Body of pancreas (tissue), 4 donors: ENCODE results near the gene TMPRSS13. TPM values are rescaled to one million over a fixed set of nuclear protein-coding genes. Genes with fewer than 3 reads are reported as not detected.
A peak's percentile ranks its signal among the peaks of the same experiment; 100 is the strongest.

Experiments
- ATAC-seq: fragments of 150-250 bp; one replicate; pipeline ENCODE4 v1.9.1; 2016
- DNase-seq, 4 donors: peaks; one replicate each; pipeline ENCODE4 v3.0.0-alpha.2; 2019
- H3K27ac ChIP-seq, 4 donors: fragments of 200-600 bp; sonication (generic); 1 replicate in 3 of 4; 2 replicates in 1 of 4; pipeline versions ENCODE4 v1.5.1 to v1.6.1; 2016 to 2019; ENCODE audit warnings: mild to moderate bottlenecking in 1 of 4, mixed read lengths in 1 of 4, moderate library complexity in 1 of 4
- H3K27me3 ChIP-seq, 2 donors: fragments of 200-600 bp; sonication (generic); one replicate each; pipeline ENCODE4 v1.6.0; 2016; ENCODE audit warnings: mild to moderate bottlenecking in 1 of 2
- H3K36me3 ChIP-seq, 2 donors: fragments of 200-600 bp; sonication (generic); replicated peaks in 1 of 2; 2 replicates each; pipeline ENCODE4 v1.5.1; 2016; ENCODE audit warnings: low read depth in 2 of 2; ENCODE audit not compliant: insufficient read depth in 1 of 2
- H3K4me1 ChIP-seq: fragments of 200-600 bp; sonication (generic); one replicate; pipeline ENCODE4 v1.6.0; 2016
- H3K4me3 ChIP-seq, 2 donors: fragments of 200-600 bp; sonication (generic); 1 replicate in 1 of 2; 2 replicates in 1 of 2; pipeline ENCODE4 v1.5.1; 2016 to 2019
- H3K9me3 ChIP-seq, 3 donors: fragments of 200-600 bp; sonication (generic); 1 replicate in 2 of 3; 2 replicates in 1 of 3; pipeline ENCODE4 v1.5.1; 2016
- POLR2A ChIP-seq, 3 donors: fragments of 450-650 bp; IDR thresholded peaks; one replicate each; pipeline ENCODE4 v1.6.1; 2016; ENCODE audit warnings: antibody characterized with exemption in 3 of 3, mild to moderate bottlenecking in 2 of 3
- WGBS, 2 donors: methylation state at CpG; one replicate each; pipeline ENCODE4 v1.1.5; 2017; 5-methylcytosine and 5-hydroxymethylcytosine counted together
- intact Hi-C: fragments of 100-400 bp; cut with DNase I; formaldehyde crosslinking; loops from one replicate; pipeline ENCODE4 v1.15.1; 2023
- total RNA-seq, 2 donors: library from RNA; depleted of rRNA; stranded (reverse); fragments of >200 nt; gene quantifications; one replicate each; pipeline ENCODE4 v1.1.0, GENCODE V29; 2016
- TF ChIP-seq, protein P1 (sequence below), 7 experiments: fragments of 450-650 bp in 4 of 7; fragments of 200-600 bp in 3 of 7; sonication (generic) in 3 of 7; IDR thresholded peaks; one replicate each; pipeline ENCODE4 v1.5.1; 2016 to 2019; ENCODE audit warnings: antibody characterized with exemption in 7 of 7

Gene TMPRSS13
- total RNA-seq, 2 donors from 2014 or later, result 1.6 to 4.9 TPM

DNA sequence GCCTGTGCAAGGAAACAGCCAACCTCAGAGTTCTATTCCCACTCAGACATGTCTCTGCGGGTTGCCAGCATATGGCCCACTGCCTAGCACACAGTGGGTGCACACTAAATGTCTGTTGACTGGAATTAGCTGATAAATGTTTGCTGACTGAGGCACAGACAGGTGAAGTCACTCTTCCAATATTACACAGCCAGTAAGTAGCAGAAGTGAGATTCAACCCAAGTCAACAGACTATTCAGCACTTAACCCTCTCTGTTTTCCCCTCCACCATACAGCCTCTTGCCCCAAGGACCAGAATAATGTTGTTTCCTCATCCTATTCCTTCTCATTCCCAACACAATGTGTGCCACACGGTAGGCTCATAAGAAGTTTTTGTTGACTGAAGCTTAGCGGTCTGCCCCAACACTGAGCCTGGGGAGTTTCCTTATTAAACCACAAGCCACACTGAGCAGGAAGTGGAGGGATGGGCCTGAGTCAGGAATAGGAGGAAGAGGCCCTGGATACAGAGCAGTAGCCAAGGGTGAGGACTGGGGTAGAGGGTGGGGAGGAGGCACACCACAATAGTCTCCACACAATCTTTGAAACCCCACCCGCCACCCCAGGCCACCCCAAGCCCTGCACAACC is 41.3 kb upstream of the TMPRSS13 start:
- DNase-seq (peak in 1 of 4 donors; percentile 40), ATAC-seq (no peak)
- intact Hi-C loops, result no loop called here
- Histone ChIP-seq H3K9me3 (no peaks in the 10 kb centered on the region), H3K27me3 (no peaks in the 10 kb centered on the region), H3K27ac (no peak overlapping the region), H3K4me3 (no peak overlapping the region), H3K4me1 (peaks cover 13% of the 10 kb centered on the region), H3K36me3 (no peaks in the 10 kb centered on the region)
- TF ChIP-seq POLR2A (IDR thresholded peaks at IDR 0.05), result no peak
- TF ChIP-seq, protein P1, sequence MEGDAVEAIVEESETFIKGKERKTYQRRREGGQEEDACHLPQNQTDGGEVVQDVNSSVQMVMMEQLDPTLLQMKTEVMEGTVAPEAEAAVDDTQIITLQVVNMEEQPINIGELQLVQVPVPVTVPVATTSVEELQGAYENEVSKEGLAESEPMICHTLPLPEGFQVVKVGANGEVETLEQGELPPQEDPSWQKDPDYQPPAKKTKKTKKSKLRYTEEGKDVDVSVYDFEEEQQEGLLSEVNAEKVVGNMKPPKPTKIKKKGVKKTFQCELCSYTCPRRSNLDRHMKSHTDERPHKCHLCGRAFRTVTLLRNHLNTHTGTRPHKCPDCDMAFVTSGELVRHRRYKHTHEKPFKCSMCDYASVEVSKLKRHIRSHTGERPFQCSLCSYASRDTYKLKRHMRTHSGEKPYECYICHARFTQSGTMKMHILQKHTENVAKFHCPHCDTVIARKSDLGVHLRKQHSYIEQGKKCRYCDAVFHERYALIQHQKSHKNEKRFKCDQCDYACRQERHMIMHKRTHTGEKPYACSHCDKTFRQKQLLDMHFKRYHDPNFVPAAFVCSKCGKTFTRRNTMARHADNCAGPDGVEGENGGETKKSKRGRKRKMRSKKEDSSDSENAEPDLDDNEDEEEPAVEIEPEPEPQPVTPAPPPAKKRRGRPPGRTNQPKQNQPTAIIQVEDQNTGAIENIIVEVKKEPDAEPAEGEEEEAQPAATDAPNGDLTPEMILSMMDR (IDR thresholded peaks at IDR 0.05), result no peak
- WGBS, 2 donors, result 67 to 81% methylated on average over 3 to 4 of the region's 4 CpGs

DNA sequence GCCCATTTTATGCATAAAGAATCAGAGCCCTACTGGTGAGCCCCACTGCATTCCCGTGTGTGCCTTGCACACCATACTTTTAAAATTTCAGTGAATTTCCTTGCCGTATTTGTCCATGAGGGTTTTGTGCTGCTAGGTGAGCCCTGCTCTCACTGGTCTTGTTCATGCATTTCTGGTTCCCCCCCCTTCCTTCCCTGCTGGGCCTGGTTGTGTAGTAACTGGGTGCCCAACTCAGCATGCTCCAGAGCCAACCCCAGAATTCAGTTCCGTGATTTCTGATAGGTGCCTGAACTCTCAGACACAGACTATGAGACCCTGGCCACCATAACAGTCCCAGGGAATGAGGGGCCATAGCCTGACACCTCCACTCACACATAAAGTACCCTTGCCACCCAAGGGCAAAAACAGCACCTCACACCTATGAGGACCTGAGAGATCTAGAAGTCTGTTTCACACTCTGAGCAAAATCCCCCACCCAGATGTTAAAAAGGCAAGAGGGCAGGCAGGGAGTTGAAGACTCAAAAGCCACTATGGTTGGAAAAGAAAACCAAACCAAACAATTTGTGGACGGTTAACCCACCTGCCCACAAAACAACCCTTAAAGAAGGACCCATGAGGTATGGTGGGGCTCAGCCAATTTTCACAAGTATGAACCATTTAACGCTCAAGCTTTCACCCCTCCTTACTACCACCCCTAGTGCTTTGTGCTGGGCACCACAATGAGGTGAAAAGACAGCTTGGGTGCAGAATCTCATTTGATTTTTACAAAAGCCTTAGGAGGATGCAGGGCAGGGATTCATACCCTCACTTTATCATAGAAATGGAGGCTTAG is 40.2 kb upstream of the TMPRSS13 start:
- peaks cover 13% of the 10 kb centered on the region for H3K4me1 ChIP-seq
- no peak overlapping the region for H3K27ac ChIP-seq
- no peak for TF ChIP-seq POLR2A (IDR thresholded peaks at IDR 0.05)
- TF ChIP-seq, protein P1 (IDR thresholded peaks at IDR 0.05), result no peak
- ATAC-seq (no peak), DNase-seq (no peak)
- intact Hi-C loops, result no loop called here
- H3K36me3 ChIP-seq, result no peaks in the 10 kb centered on the region
- H3K4me3 ChIP-seq, result no peak overlapping the region
- WGBS, 2 donors, result 86 to 94% methylated on average over 5 of the region's 5 CpGs
- no peaks in the 10 kb centered on the region for H3K9me3 ChIP-seq
- H3K27me3 ChIP-seq, result no peaks in the 10 kb centered on the region

DNA sequence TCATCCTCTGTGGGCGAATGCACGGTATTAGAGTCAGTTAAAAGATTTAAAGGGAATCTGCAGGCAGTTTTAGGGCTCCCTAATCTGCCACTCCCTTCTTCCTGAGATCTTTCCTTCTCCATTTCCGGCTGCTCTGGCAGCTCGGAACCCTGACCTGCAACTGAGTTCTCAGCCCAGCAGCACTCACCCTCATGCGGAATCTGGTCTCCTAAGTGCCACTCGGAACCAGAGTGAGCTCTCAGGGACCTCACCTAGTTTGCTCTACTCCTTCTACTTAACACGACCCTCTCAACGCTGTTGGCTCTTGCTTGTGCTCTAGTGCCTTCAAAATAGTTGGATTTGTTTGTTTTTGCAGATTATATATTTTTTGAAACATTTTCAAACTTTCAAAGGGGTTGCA is 37.7 kb upstream of the TMPRSS13 start:
- Histone ChIP-seq H3K36me3 (no peaks in the 10 kb centered on the region), H3K4me3 (no peak overlapping the region), H3K4me1 (no peaks in the 10 kb centered on the region), H3K27ac (no peak overlapping the region), H3K27me3 (no peaks in the 10 kb centered on the region), H3K9me3 (no peaks in the 10 kb centered on the region)
- intact Hi-C loops, result no loop called here
- TF ChIP-seq, protein P1 (IDR thresholded peaks at IDR 0.05), result no peak
- no peak for TF ChIP-seq POLR2A (IDR thresholded peaks at IDR 0.05)
- 73 to 77% methylated on average over 8 of the region's 8 CpGs for WGBS, 2 donors
- ATAC-seq (no peak), DNase-seq (no peak)

DNA sequence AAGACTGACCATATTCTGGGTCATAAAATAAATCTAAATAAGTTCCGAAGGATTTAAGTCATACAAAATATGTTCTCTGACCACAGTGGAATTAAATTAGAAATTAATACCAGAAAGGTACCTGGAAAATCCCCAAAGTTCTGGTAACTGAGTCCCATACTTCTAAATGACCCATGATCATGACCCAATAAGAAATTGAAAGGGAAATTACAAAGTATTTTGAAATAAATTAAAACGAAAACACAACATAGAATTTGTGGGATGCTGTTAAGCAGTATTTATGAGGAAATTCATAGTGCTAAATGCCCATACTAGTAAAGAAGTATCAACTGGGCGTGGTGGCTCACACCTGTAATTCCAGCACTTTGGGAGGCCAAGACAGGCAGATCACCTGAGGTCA is 33.6 kb upstream of the TMPRSS13 start:
- intact Hi-C loops, result no loop called here
- H3K27ac ChIP-seq, result no peak overlapping the region
- H3K9me3 ChIP-seq, result no peaks in the 10 kb centered on the region
- H3K27me3 ChIP-seq, result no peaks in the 10 kb centered on the region
- no peaks in the 10 kb centered on the region for H3K36me3 ChIP-seq
- 84 to 87% methylated on average over 3 of the region's 3 CpGs for WGBS, 2 donors
- H3K4me3 ChIP-seq, result no peak overlapping the region
- H3K4me1 ChIP-seq, result no peaks in the 10 kb centered on the region
- TF ChIP-seq, protein P1 (IDR thresholded peaks at IDR 0.05), result no peak
- no peak for TF ChIP-seq POLR2A (IDR thresholded peaks at IDR 0.05)
- no peak for DNase-seq
- ATAC-seq, result no peak
